Astrocyte (in vitro differentiated cells and primary cell): Measurements from ENCODE around the gene CORO2A. TPM values are rescaled to one million over a fixed set of nuclear protein-coding genes. Genes with fewer than 3 reads are reported as not detected.

Experiments used
- DNase-seq: peaks from one replicate; pipeline ENCODE4 v3.0.0-alpha.2; 2010; ENCODE audit warnings: low read depth
- FAIRE-seq: peaks from 2 replicates; lab custom pipeline; 2011; peaks lifted over from hg19 to GRCh38; lab: Jason Lieb, UNC
- H2AFZ ChIP-seq: 2 replicates; pipeline ENCODE4 v1.6.0; 2012; ENCODE audit warnings: low read depth, low read length, inconsistent platforms
- H3K27ac ChIP-seq: 2 replicates; pipeline ENCODE4 v1.5.1; 2011; ENCODE audit warnings: low read depth, low read length, inconsistent platforms
- H3K27me3 ChIP-seq: 2 replicates; pipeline ENCODE4 v1.6.0; 2011; ENCODE audit warnings: low read length, inconsistent platforms; ENCODE audit not compliant: insufficient read depth
- H3K36me3 ChIP-seq: 2 replicates; pipeline ENCODE4 v1.5.1; 2011; ENCODE audit warnings: low read length, inconsistent platforms; ENCODE audit not compliant: insufficient read depth
- H3K4me1 ChIP-seq: 2 replicates; pipeline ENCODE4 v1.5.1; 2011; ENCODE audit warnings: low read length, inconsistent platforms; ENCODE audit not compliant: insufficient read depth
- H3K4me2 ChIP-seq: 2 replicates; pipeline ENCODE4 v1.6.0; 2012; ENCODE audit warnings: low read length, inconsistent platforms
- H3K4me3 ChIP-seq: 2 replicates; pipeline ENCODE4 v1.5.1; 2011; ENCODE audit warnings: low read depth, mild to moderate bottlenecking, low read length, inconsistent platforms; ENCODE audit not compliant: insufficient read depth
- H3K79me2 ChIP-seq: 2 replicates; pipeline ENCODE4 v1.6.0; 2012; ENCODE audit warnings: mild to moderate bottlenecking, low read length, inconsistent platforms; ENCODE audit not compliant: insufficient read depth
- H3K9ac ChIP-seq: 2 replicates; pipeline ENCODE4 v1.6.0; 2012; ENCODE audit warnings: mild to moderate bottlenecking, low read length, inconsistent platforms
- H3K9me3 ChIP-seq: 2 replicates; pipeline ENCODE4 v1.5.1; 2012; ENCODE audit warnings: low read depth, mild to moderate bottlenecking, low read length, inconsistent platforms; ENCODE audit not compliant: insufficient read depth
- H4K20me1 ChIP-seq: 2 replicates; pipeline ENCODE4 v1.6.0; 2012; ENCODE audit warnings: low read length, inconsistent platforms; ENCODE audit not compliant: insufficient read depth
- H3K27ac Mint-ChIP-seq: one replicate; pipeline ENCODE4 v1.8.0; 2021; ENCODE audit warnings: mild to moderate bottlenecking, mixed read lengths; ENCODE audit not compliant: unreplicated experiment
- H3K27me3 Mint-ChIP-seq: one replicate; pipeline ENCODE4 v1.8.0; 2021; ENCODE audit warnings: low read depth, mixed read lengths; ENCODE audit not compliant: unreplicated experiment
- H3K36me3 Mint-ChIP-seq: one replicate; pipeline ENCODE4 v1.8.0; 2021; ENCODE audit warnings: low read depth, mixed read lengths; ENCODE audit not compliant: unreplicated experiment
- H3K4me1 Mint-ChIP-seq: one replicate; pipeline ENCODE4 v1.8.0; 2021; ENCODE audit warnings: low read depth, mixed read lengths; ENCODE audit not compliant: unreplicated experiment
- H3K4me3 Mint-ChIP-seq: one replicate; pipeline ENCODE4 v1.8.0; 2021; ENCODE audit warnings: mild to moderate bottlenecking, moderate library complexity, mixed read lengths; ENCODE audit not compliant: unreplicated experiment
- H3K9me3 Mint-ChIP-seq: one replicate; pipeline ENCODE4 v1.8.0; 2021; ENCODE audit warnings: mild to moderate bottlenecking, mixed read lengths; ENCODE audit not compliant: unreplicated experiment
- EZH2 ChIP-seq: IDR thresholded peaks from 2 replicates; pipeline ENCODE4 v1.6.1; 2012; ENCODE audit warnings: mild to moderate bottlenecking, low read length, inconsistent platforms; ENCODE audit not compliant: insufficient read depth
- total RNA-seq: library from RNA; stranded (reverse); gene quantifications from 2 replicates; pipeline ENCODE4 v1.2.1, GENCODE V29; 2021
- TF ChIP-seq, protein P1 (sequence below): IDR thresholded peaks from 2 replicates; pipeline ENCODE4 v1.5.1; 2011; ENCODE audit warnings: low read depth, mild to moderate bottlenecking, inconsistent platforms, low read length, moderate library complexity; ENCODE audit not compliant: insufficient read depth

The CORO2A gene
- total RNA-seq, 1 donor from 2014 or later: 11.1 TPM

DNA sequence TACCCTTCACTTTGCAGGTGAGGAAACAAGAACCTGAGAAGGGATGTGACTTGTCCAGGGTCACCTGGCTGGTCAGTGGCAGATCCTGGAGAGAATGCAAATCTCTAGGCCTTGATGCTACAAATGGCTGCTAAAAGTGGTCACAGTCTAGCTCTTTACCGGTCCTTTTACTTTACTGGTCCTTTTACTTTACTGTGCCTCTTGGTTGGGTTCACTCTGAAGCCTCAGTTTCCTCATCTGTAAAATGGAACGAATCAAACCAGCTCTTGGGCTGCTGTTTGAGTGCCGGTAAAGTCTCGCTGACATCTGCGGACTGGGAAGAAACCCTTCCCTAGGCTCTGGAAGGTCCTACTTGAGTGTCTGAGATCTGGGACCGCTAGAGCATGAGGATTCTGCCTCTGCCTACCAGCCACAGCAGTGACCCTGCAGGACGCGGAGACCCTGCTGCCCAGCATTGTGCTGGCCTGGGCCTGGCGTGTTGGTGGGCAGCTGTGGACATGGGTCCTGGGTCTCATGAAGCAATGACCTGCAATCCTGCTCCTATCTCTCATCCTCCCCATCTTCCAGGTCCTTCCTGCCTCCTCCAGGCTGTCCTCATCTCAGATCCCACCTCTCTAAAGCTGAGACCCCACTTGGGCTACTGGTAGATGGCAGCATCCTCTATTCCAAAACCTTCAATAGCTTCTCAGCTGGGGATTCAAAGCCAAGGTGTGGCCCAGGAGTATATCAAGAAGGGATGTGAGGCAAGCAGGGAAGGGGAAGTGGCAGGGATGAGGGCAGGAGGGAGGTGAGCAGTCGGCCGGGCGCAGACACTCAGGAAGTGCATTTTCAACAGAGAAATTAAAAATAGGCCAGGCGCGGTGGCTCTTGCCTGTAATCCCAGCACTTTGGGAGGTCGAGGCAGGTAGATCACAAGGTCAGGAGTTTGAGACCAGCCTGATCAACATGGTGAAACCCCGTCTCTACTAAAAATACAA is 13.3 kb downstream of the CORO2A start:
- H3K4me3 Mint-ChIP-seq: no peak overlapping the region
- TF ChIP-seq EZH2: no peak
- TF ChIP-seq, protein P1, sequence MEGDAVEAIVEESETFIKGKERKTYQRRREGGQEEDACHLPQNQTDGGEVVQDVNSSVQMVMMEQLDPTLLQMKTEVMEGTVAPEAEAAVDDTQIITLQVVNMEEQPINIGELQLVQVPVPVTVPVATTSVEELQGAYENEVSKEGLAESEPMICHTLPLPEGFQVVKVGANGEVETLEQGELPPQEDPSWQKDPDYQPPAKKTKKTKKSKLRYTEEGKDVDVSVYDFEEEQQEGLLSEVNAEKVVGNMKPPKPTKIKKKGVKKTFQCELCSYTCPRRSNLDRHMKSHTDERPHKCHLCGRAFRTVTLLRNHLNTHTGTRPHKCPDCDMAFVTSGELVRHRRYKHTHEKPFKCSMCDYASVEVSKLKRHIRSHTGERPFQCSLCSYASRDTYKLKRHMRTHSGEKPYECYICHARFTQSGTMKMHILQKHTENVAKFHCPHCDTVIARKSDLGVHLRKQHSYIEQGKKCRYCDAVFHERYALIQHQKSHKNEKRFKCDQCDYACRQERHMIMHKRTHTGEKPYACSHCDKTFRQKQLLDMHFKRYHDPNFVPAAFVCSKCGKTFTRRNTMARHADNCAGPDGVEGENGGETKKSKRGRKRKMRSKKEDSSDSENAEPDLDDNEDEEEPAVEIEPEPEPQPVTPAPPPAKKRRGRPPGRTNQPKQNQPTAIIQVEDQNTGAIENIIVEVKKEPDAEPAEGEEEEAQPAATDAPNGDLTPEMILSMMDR: no peak
- H3K27ac Mint-ChIP-seq: no peak overlapping the region
- H3K4me1 Mint-ChIP-seq: peaks cover 3% of the 10 kb centered on the region
- H2AFZ ChIP-seq: no peak overlapping the region
- no peaks in the 10 kb centered on the region for H3K27me3 ChIP-seq
- H3K27ac ChIP-seq: no peak overlapping the region
- no peaks in the 10 kb centered on the region for H3K79me2 ChIP-seq
- no peaks in the 10 kb centered on the region for H3K36me3 Mint-ChIP-seq
- no peaks in the 10 kb centered on the region for H3K36me3 ChIP-seq
- no peak for DNase-seq
- FAIRE-seq: no peak
- H3K4me1 ChIP-seq: no peaks in the 10 kb centered on the region
- H3K4me2 ChIP-seq: no peak overlapping the region
- H3K4me3 ChIP-seq: no peak overlapping the region
- H3K9me3 ChIP-seq: no peaks in the 10 kb centered on the region
- H3K9me3 Mint-ChIP-seq: peaks cover 1% of the 10 kb centered on the region
- no peaks in the 10 kb centered on the region for H4K20me1 ChIP-seq
- peaks cover 5% of the 10 kb centered on the region for H3K27me3 Mint-ChIP-seq
- no peak overlapping the region for H3K9ac ChIP-seq

DNA sequence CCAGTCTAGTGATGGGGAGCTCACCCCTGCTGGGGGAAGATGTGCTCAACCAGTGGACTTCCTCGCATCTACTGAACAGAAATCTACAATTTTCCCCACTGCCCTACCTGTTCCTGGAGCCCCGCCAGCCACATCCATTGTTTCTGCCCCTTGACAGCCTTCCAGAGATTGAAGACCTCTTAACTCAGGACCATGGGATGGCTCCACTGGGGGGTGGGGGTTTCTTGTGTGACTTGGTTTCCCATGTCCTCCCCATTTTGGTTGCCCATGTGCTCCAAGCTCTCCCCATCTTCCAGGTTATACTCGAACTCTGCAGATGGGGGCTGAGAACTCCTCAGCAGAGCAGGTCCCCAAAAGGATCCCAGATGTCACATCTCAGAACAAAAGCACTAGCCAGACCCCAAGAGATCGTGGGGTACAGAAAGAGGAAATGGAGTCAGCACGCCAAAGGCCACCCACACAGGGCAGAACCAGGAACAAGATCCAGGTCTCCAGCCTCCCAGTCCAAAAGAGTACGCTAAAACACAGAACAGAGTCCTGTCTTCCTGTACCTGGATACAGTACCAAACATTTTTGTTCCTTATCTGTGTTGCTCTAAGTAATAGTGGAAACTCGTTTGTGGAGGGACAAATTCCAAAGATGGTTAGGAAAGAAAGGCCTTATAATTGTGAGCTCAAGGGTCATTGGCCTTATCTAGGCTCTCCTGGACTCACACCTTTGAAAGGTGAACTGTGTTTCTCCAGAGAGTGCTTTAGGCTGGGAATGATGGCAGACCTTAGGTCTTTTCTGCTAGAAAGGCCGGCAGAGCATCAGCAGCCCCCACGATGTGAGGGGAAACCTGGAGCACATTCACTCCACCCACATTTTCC is 15.8 kb downstream of the CORO2A start:
- Histone ChIP-seq H3K27ac (no peak overlapping the region), H3K9me3 (no peaks in the 10 kb centered on the region), H3K4me3 (no peak overlapping the region), H4K20me1 (no peaks in the 10 kb centered on the region), H3K9ac (no peak overlapping the region), H3K4me2 (no peak overlapping the region), H3K4me1 (no peaks in the 10 kb centered on the region), H3K36me3 (no peaks in the 10 kb centered on the region), H3K27me3 (no peaks in the 10 kb centered on the region), H3K79me2 (no peaks in the 10 kb centered on the region), H2AFZ (no peak overlapping the region)
- FAIRE-seq (no peak), DNase-seq (no peak)
- Mint-ChIP-seq H3K4me3 (no peak overlapping the region), H3K27me3 (peaks cover 5% of the 10 kb centered on the region), H3K27ac (no peak overlapping the region), H3K36me3 (no peaks in the 10 kb centered on the region), H3K4me1 (no peaks in the 10 kb centered on the region), H3K9me3 (peaks cover 1% of the 10 kb centered on the region)
- TF ChIP-seq, protein P1: no peak
- TF ChIP-seq EZH2: no peak
